H1 (cell line): ENCODE results near the gene FADD. TPM values are rescaled to one million over a fixed set of nuclear protein-coding genes. Genes with fewer than 3 reads are reported as not detected.

Source experiments
- CTCF ChIA-PET: fragments of 300-600 bp; sonication (Branson Sonifier 250); formaldehyde crosslinking; loops from one replicate; lab custom pipeline; 2021; ENCODE audit not compliant: partially characterized antibody; lab: Charles Lee
- POLR2A ChIA-PET: fragments of 300-600 bp; sonication (Branson Sonifier 250); formaldehyde crosslinking; loops from one replicate; lab custom pipeline; 2021; ENCODE audit warnings: inconsistent platforms; ENCODE audit not compliant: partially characterized antibody; lab: Charles Lee
- DNase-seq, 2 experiments: peaks; one replicate each; pipeline versions ENCODE4 v3.0.0 to v3.0.0-alpha.2; 2010 to 2022; ENCODE audit warnings: low spot score in 2 of 2, low read depth in 1 of 2, mixed read lengths in 1 of 2
- FAIRE-seq: peaks from 2 replicates; lab custom pipeline; 2011; peaks lifted over from hg19 to GRCh38; lab: Jason Lieb, UNC
- H2AFZ ChIP-seq: 2 replicates; pipeline ENCODE4 v1.8.1; 2012; ENCODE audit warnings: low read length, inconsistent platforms
- H2AK5ac ChIP-seq: 2 replicates; pipeline ENCODE4 v1.6.1; 2013; ENCODE audit warnings: low read depth, low read length
- H2BK120ac ChIP-seq: replicated peaks from 2 replicates; pipeline ENCODE3; 2013; ENCODE audit warnings: low read depth, low read length, inconsistent platforms
- H2BK12ac ChIP-seq: 2 replicates; pipeline ENCODE4 v1.6.1; 2013; ENCODE audit warnings: low read depth, low read length
- H2BK15ac ChIP-seq: 2 replicates; pipeline ENCODE4 v1.6.1; 2013; ENCODE audit warnings: low read length
- H2BK20ac ChIP-seq: 2 replicates; pipeline ENCODE4 v1.6.1; 2013; ENCODE audit warnings: low read length
- H2BK5ac ChIP-seq: 2 replicates; pipeline ENCODE4 v1.6.1; 2013; ENCODE audit warnings: low read depth, low read length
- H3K14ac ChIP-seq: 2 replicates; pipeline ENCODE4 v1.6.1; 2013; ENCODE audit warnings: inconsistent platforms; ENCODE audit not compliant: insufficient read length
- H3K18ac ChIP-seq: 2 replicates; pipeline ENCODE4 v1.6.1; 2013; ENCODE audit warnings: low read length; ENCODE audit errors: extremely low read depth
- H3K23ac ChIP-seq: 2 replicates; pipeline ENCODE4 v1.6.1; 2013; ENCODE audit warnings: inconsistent platforms; ENCODE audit not compliant: insufficient read length
- H3K23me2 ChIP-seq: 2 replicates; pipeline ENCODE4 v1.6.1; 2013; ENCODE audit warnings: low read depth, low read length
- H3K27ac ChIP-seq: 2 replicates; pipeline ENCODE4 v1.6.1; 2011; ENCODE audit warnings: low read depth, low read length, inconsistent platforms
- H3K27me3 ChIP-seq, 4 experiments: replicated peaks in 1 of 4; 1 replicate in 1 of 4; 2 replicates in 3 of 4; pipeline versions ENCODE4 v1.6.1 to v1.8.1; 2011 to 2013; ENCODE audit warnings: low read length in 3 of 4, mild to moderate bottlenecking in 3 of 4, inconsistent platforms in 2 of 4, mixed read lengths in 2 of 4, moderate library complexity in 1 of 4; ENCODE audit not compliant: control insufficient read depth in 3 of 4, insufficient read depth in 3 of 4; ENCODE audit errors: extremely low read depth in 1 of 4
- H3K36me3 ChIP-seq, 4 experiments: 2 replicates each; pipeline versions ENCODE4 v1.6.1 to v1.8.1; 2011 to 2013; ENCODE audit warnings: mild to moderate bottlenecking in 4 of 4, low read length in 3 of 4, moderate library complexity in 2 of 4, control low read depth in 1 of 4, inconsistent platforms in 1 of 4; ENCODE audit not compliant: insufficient read depth in 4 of 4, control insufficient read depth in 2 of 4
- H3K4ac ChIP-seq: replicated peaks from 2 replicates; pipeline ENCODE3; 2013; ENCODE audit warnings: low read length, low read depth, mixed read lengths, inconsistent platforms; ENCODE audit not compliant: insufficient read length
- H3K4me1 ChIP-seq, 4 experiments: replicated peaks in 1 of 4; 1 replicate in 1 of 4; 2 replicates in 3 of 4; pipeline versions ENCODE4 v1.6.1 to v1.8.1; 2011 to 2013; ENCODE audit warnings: low read length in 3 of 4, inconsistent platforms in 2 of 4, mixed read lengths in 1 of 4; ENCODE audit not compliant: insufficient read depth in 4 of 4, control insufficient read depth in 3 of 4
- H3K4me2 ChIP-seq, 2 experiments: 2 replicates each; pipeline versions ENCODE4 v1.6.1 to v1.8.1; 2011 to 2013; ENCODE audit warnings: low read depth in 2 of 2, low read length in 2 of 2, control low read depth in 1 of 2, inconsistent platforms in 1 of 2, mild to moderate bottlenecking in 1 of 2; ENCODE audit not compliant: insufficient read depth in 1 of 2
- H3K4me3 ChIP-seq, 4 experiments: fragments of 200-600, 300-600 bp in 1 of 4; sonication (generic), shearing (Covaris generic), sonication (Bioruptor Twin) in 1 of 4; 2 replicates each; pipeline versions ENCODE4 v1.5.1 to v1.8.1; 2011 to 2016; ENCODE audit warnings: low read length in 4 of 4, low read depth in 3 of 4, control low read depth in 2 of 4, inconsistent platforms in 2 of 4, mild to moderate bottlenecking in 2 of 4, mixed read lengths in 1 of 4, moderate library complexity in 1 of 4; ENCODE audit not compliant: insufficient read depth in 2 of 4; ENCODE audit errors: extremely low read depth in 1 of 4
- H3K56ac ChIP-seq: replicated peaks from 2 replicates; pipeline ENCODE3; 2013; ENCODE audit warnings: low read depth, mild to moderate bottlenecking, mixed read lengths, low read length, inconsistent platforms; ENCODE audit not compliant: insufficient read length
- H3K79me1 ChIP-seq: 2 replicates; pipeline ENCODE4 v1.6.1; 2013; ENCODE audit warnings: low read depth, low read length, control low read depth
- H3K79me2 ChIP-seq, 2 experiments: 2 replicates each; pipeline versions ENCODE4 v1.6.1 to v1.8.1; 2012 to 2013; ENCODE audit warnings: low read length in 2 of 2, mild to moderate bottlenecking in 2 of 2, inconsistent platforms in 1 of 2; ENCODE audit not compliant: insufficient read depth in 2 of 2, control insufficient read depth in 1 of 2
- H3K9ac ChIP-seq, 4 experiments: replicated peaks in 1 of 4; 1 replicate in 1 of 4; 2 replicates in 3 of 4; pipeline versions ENCODE4 v1.6.1 to v1.8.1; 2011 to 2013; ENCODE audit warnings: low read depth in 3 of 4, low read length in 3 of 4, control low read depth in 2 of 4, mild to moderate bottlenecking in 2 of 4, moderate library complexity in 2 of 4, inconsistent platforms in 1 of 4; ENCODE audit errors: extremely low read depth in 1 of 4
- H3K9me3 ChIP-seq, 2 experiments: 2 replicates each; pipeline versions ENCODE4 v1.6.1 to v1.8.1; 2012 to 2013; ENCODE audit warnings: mild to moderate bottlenecking in 2 of 2, moderate library complexity in 2 of 2, control low read depth in 1 of 2, inconsistent platforms in 1 of 2, low read depth in 1 of 2, low read length in 1 of 2, mixed read lengths in 1 of 2; ENCODE audit not compliant: insufficient read depth in 2 of 2
- H4K20me1 ChIP-seq, 2 experiments: replicated peaks in 1 of 2; 2 replicates each; pipeline versions ENCODE3 to v1.8.1; 2011 to 2013; ENCODE audit warnings: inconsistent platforms in 2 of 2, low read length in 2 of 2, mild to moderate bottlenecking in 1 of 2; ENCODE audit not compliant: insufficient read depth in 2 of 2, control insufficient read depth in 1 of 2
- H4K5ac ChIP-seq: 2 replicates; pipeline ENCODE4 v1.6.1; 2013; ENCODE audit warnings: low read length, low read depth, mixed read lengths, inconsistent platforms; ENCODE audit not compliant: insufficient read length
- H4K8ac ChIP-seq: 2 replicates; pipeline ENCODE4 v1.8.0; 2013; ENCODE audit warnings: mild to moderate bottlenecking, moderate library complexity, low read length, inconsistent platforms; ENCODE audit not compliant: insufficient read depth; ENCODE audit errors: extremely low read depth
- H4K91ac ChIP-seq: replicated peaks from 2 replicates; pipeline ENCODE3; 2013; ENCODE audit warnings: low read length, mixed read lengths, inconsistent platforms; ENCODE audit not compliant: insufficient read length
- MAFK ChIP-seq: IDR thresholded peaks from 2 replicates; pipeline ENCODE4 v1.6.1; 2012; ENCODE audit warnings: low read depth, mild to moderate bottlenecking, improper control_type of control experiment, low read length
- WGBS, 2 experiments: shearing (Covaris generic) in 1 of 2; methylation state at CpG; one replicate each; pipeline versions ENCODE4 v1.1.6 to v1.1.7; 2013 to 2015; ENCODE audit warnings: low lambda C conversion rate in 2 of 2, mixed read lengths in 2 of 2, inconsistent platforms in 1 of 2, low coverage in 1 of 2, missing lambda C conversion rate in 1 of 2; ENCODE audit not compliant: insufficient replicate concordance in 2 of 2, insufficient coverage in 1 of 2, insufficient read length in 1 of 2; ENCODE audit errors: extremely low coverage in 1 of 2, missing lambda C conversion rate in 1 of 2; 5-methylcytosine and 5-hydroxymethylcytosine counted together
- polyA plus RNA-seq, 7 experiments: library from polyadenylated mRNA; depleted of rRNA in 3 of 7; stranded (reverse) in 5 of 7; unstranded in 2 of 7; fragments of >200 nt in 5 of 7; fragments of 200-250 nt in 2 of 7; gene quantifications; 1 replicate in 5 of 7; 2 replicates in 1 of 7; 4 replicates in 1 of 7; pipeline versions ENCODE4 v1.2.1 to v1.2.3, GENCODE V29; 2011 to 2013; ENCODE audit warnings: missing spikeins in 2 of 7, mixed read lengths in 2 of 7
- total RNA-seq: library from RNA; stranded (reverse); fragmentation: NEBNext Ultra II Directional; extraction: Animal tissue kit (Norgen Biotek cat#: 25700); gene quantifications from 2 replicates; pipeline ENCODE4 v1.2.1, GENCODE V29; 2021

Gene FADD
- total and polyA plus RNA-seq, 2 of the 8 experiments (the other 6 are each of a cell fraction or from before 2014, with no cell fraction given), result 29.0 to 43.9 TPM

GRCh38 chr11:70183032-70183431 is 20.1 kb upstream of the FADD start:
- no peak overlapping the region for H2BK20ac ChIP-seq
- CTCF ChIA-PET, result interaction anchor here (0.6 to 6.8 kb wide), 13 partner anchors 14 to 413 kb away, joined by 3 to 51 read pairs (median 4); no protein-coding TSS in a partner anchor
- H3K27me3 ChIP-seq, result no peaks in the 10 kb centered on the region
- no peaks in the 10 kb centered on the region for H3K9me3 ChIP-seq
- H4K5ac ChIP-seq, result no peak overlapping the region
- no peak overlapping the region for H2AK5ac ChIP-seq
- no peak overlapping the region for H2BK5ac ChIP-seq
- H3K36me3 ChIP-seq, result no peaks in the 10 kb centered on the region
- H2BK120ac ChIP-seq, result no peak overlapping the region
- FAIRE-seq (no peak), DNase-seq (no peak)
- no peak overlapping the region for H2BK15ac ChIP-seq
- no peak overlapping the region for H3K4ac ChIP-seq
- H3K14ac ChIP-seq, result no peak overlapping the region
- H2BK12ac ChIP-seq, result no peak overlapping the region
- H2AFZ ChIP-seq, result no peak overlapping the region
- H3K23me2 ChIP-seq, result no peaks in the 10 kb centered on the region
- no peak overlapping the region for H3K18ac ChIP-seq
- H3K23ac ChIP-seq, result no peak overlapping the region
- 100% methylated on average over 1 of the region's 1 CpG; no CpG with 5 or more reads in 1 of the 2 experiments for WGBS, 2 experiments
- H3K79me2 ChIP-seq, result no peaks in the 10 kb centered on the region
- H3K27ac ChIP-seq, result no peak overlapping the region
- H3K79me1 ChIP-seq, result no peaks in the 10 kb centered on the region
- H3K4me1 ChIP-seq, result no peaks in the 10 kb centered on the region
- no peak overlapping the region for H4K8ac ChIP-seq
- POLR2A ChIA-PET, result no interaction called here
- H3K4me2 ChIP-seq, result no peak overlapping the region
- H3K56ac ChIP-seq, result no peak overlapping the region
- no peak overlapping the region for H3K4me3 ChIP-seq
- no peak overlapping the region for H3K9ac ChIP-seq
- H4K20me1 ChIP-seq, result no peaks in the 10 kb centered on the region
- H4K91ac ChIP-seq, result no peak overlapping the region
- TF ChIP-seq MAFK, result no peak
